Pancreas (tissue), 10 donors: Measurements from ENCODE around the gene NRP1. TPM values are rescaled to one million over a fixed set of nuclear protein-coding genes. Genes with fewer than 3 reads are reported as not detected.

Source experiments
- ATAC-seq, 4 donors: fragments of 200-7000 bp; cut with Tn5 transposase; one replicate each; pipeline versions ENCODE4 v1.8.0 to v1.9.1; 2020; ENCODE audit warnings: mild to moderate bottlenecking in 4 of 4, moderate library complexity in 4 of 4
- DNase-seq, 6 donors: peaks; one replicate each; pipeline ENCODE4 v3.0.0-alpha.2; 2020
- FAIRE-seq: peaks from 2 replicates; lab custom pipeline; 2012; peaks lifted over from hg19 to GRCh38; lab: Jason Lieb, UNC
- H3K27ac ChIP-seq, 4 donors: fragments of 200-600 bp; sonication (generic); 1 replicate in 3 of 4; 2 replicates in 1 of 4; pipeline versions ENCODE4 v1.5.0 to v1.8.0; 2020
- H3K27me3 ChIP-seq, 4 donors: fragments of 200-600 bp; one replicate each; pipeline ENCODE4 v1.8.0; 2021
- H3K36me3 ChIP-seq, 3 donors: fragments of 200-600 bp; sonication (generic) in 1 of 3; one replicate each; pipeline versions ENCODE4 v1.5.0 to v1.8.0; 2020 to 2021
- H3K4me1 ChIP-seq, 3 donors: fragments of 200-600 bp; one replicate each; pipeline ENCODE4 v1.8.0; 2021
- H3K4me3 ChIP-seq, 4 donors: fragments of 200-600 bp; sonication (generic) in 2 of 4; one replicate each; pipeline versions ENCODE4 v1.5.0 to v1.8.0; 2020 to 2021
- H3K9me3 ChIP-seq, 4 donors: fragments of 200-600 bp; one replicate each; pipeline ENCODE4 v1.8.0; 2021
- WGBS, 2 donors: extraction: QIAGEN DNeasy Blood & Tissue Kit; methylation state at CpG; one replicate each; pipeline ENCODE4 v1.1.7; 2013; 5-methylcytosine and 5-hydroxymethylcytosine counted together
- intact Hi-C, 3 donors: fragments of 100-400 bp; cut with DNase I; formaldehyde crosslinking; loops; one replicate each; pipeline versions ENCODE4 v1.11.1 to v1.14.2; 2022
- polyA plus RNA-seq, 2 donors: library from polyadenylated mRNA; stranded (reverse); fragments of 200-250 nt; gene quantifications; one replicate each; pipeline ENCODE4 v1.2.3, GENCODE V29; 2013
- total RNA-seq, 6 donors: library from RNA; stranded (reverse); fragmentation: NEBNext Ultra II Directional in 4 of 6; extraction: Animal tissue kit (Norgen Biotek cat#: 25700) in 4 of 6; gene quantifications; one replicate each; pipeline versions ENCODE4 v1.2.1 to v1.2.4, GENCODE V29; 2021 to 2023
- TF ChIP-seq, protein P1 (sequence below), 4 donors: fragments of 200-600 bp; sonication (generic) in 3 of 4; IDR thresholded peaks; one replicate each; pipeline versions ENCODE4 v1.5.0 to v1.8.0; 2021; ENCODE audit warnings: antibody characterized with exemption in 4 of 4
- donor health status: healthy with polysubstance abuse.
- donor health status: DM: no; HTN: no; CAD: no; lungs with moderate emphysema.
- donor health status: DM: no; HTN: no; CAD: no.
- donor health status: control.
- donor health status: control.
- donor health status: Bipolar disorder and iron deficiency.
- donor health status: DM: yes; HTN: yes; CAD: no.
- donor health status: DM: no; HTN: no; CAD: no.
- donor health status: DM: no; HTN: no; CAD: no.
- donor health status: DM: yes; HTN: yes; CAD: no.

Gene NRP1
- total and polyA plus RNA-seq, 8 donors = 12.0 to 56.4 (median 28.4) TPM

DNA sequence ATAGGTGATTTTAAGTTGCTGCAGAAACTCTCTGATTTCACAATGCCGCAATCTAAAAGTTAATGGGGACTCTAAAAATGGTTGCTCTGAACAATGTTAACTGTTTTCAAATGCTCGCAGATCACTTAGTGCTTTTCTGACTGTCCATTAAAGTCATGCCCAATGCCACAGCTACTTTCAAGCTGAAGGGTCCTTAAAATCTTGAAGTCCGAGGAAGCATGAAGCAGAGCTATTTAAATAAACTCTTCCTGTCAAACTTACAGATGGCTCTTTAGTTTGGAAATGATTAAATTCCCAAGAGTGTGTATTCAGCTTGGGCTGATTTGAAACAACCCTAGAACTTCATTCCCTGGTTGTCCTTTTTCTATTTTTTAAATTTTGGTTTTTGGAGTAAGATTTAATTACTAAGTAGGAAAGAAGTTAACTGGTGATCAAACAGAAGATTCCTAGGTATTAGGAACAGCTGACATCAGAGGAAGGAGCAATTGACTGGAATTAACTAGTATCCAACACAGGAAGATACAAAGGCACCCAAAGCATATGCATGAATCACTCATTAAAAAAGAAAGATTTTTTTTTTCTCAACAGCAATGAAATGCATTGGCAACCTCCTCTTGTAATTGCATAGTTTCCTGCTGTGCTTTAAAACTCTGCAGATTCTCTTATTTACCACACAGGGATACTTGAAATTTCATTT is 105.1 kb downstream of the NRP1 start:
- no peak for DNase-seq
- FAIRE-seq = no peak
- no peaks in the 10 kb centered on the region for H3K27me3 ChIP-seq
- no peaks in the 10 kb centered on the region for H3K4me1 ChIP-seq
- H3K4me3 ChIP-seq = no peak overlapping the region
- H3K36me3 ChIP-seq = peaks cover 0 to 5% (median 0%) of the 10 kb centered on the region in 3 donors
- H3K27ac ChIP-seq = no peak overlapping the region
- no peak for ATAC-seq
- intact Hi-C loops = no loop called here
- WGBS, 2 donors = 83 to 86% methylated on average over 3 of the region's 3 CpGs
- H3K9me3 ChIP-seq = no peaks in the 10 kb centered on the region
- TF ChIP-seq, protein P1, sequence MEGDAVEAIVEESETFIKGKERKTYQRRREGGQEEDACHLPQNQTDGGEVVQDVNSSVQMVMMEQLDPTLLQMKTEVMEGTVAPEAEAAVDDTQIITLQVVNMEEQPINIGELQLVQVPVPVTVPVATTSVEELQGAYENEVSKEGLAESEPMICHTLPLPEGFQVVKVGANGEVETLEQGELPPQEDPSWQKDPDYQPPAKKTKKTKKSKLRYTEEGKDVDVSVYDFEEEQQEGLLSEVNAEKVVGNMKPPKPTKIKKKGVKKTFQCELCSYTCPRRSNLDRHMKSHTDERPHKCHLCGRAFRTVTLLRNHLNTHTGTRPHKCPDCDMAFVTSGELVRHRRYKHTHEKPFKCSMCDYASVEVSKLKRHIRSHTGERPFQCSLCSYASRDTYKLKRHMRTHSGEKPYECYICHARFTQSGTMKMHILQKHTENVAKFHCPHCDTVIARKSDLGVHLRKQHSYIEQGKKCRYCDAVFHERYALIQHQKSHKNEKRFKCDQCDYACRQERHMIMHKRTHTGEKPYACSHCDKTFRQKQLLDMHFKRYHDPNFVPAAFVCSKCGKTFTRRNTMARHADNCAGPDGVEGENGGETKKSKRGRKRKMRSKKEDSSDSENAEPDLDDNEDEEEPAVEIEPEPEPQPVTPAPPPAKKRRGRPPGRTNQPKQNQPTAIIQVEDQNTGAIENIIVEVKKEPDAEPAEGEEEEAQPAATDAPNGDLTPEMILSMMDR (IDR thresholded peaks at IDR 0.05) = no peak

DNA sequence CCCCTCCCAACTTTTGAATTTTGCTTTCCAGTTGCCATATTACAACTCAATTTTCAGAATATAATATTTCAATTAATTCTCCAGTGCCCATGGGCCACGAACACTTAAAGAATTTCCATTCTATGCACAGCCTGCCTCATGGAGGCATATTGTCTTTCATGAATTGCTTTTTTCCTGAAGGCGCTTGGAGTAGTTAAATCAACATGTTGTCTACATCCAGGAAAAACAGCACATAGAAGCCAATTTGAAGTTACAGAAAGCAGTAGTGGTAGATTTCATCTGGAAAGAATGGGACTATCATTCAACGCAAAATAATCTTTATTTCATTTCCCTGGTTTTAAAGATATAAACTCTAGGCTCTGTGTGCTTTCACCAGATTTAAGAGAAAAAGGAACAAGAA is 106.0 kb downstream of the NRP1 start:
- 88 to 89% methylated on average over 3 of the region's 3 CpGs for WGBS, 2 donors
- ATAC-seq = no peak
- intact Hi-C loops = no loop called here

DNA sequence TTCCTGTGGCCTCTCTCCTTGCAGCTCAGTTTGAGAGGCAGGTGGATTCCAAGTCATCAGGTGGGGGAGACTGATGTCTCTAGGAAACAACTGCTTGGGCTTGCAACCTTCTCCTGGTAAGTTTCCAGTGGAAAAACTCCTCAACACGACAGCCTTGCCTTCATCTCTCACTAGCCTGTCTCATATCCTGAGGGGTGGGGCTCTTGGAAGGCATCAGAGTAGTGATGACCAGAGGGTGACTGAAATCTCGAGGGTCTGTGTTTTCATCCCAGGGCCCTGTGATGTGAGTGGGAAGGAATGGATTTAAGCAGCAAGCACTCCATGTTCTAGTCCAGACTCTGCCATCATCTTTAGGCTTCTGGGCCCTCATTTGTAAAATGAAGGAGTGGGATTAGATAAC is 107.0 kb downstream of the NRP1 start:
- H3K36me3 ChIP-seq = peaks cover 0 to 10% (median 0%) of the 10 kb centered on the region in 3 donors
- FAIRE-seq (no peak), DNase-seq (no peak), ATAC-seq (no peak)
- no peak overlapping the region for H3K27ac ChIP-seq
- TF ChIP-seq, protein P1 (IDR thresholded peaks at IDR 0.05) = no peak
- H3K4me3 ChIP-seq = no peak overlapping the region
- 44 to 52% methylated on average over 2 of the region's 2 CpGs for WGBS, 2 donors
- no peaks in the 10 kb centered on the region for H3K9me3 ChIP-seq
- intact Hi-C loops = no loop called here
- H3K4me1 ChIP-seq = no peaks in the 10 kb centered on the region
- H3K27me3 ChIP-seq = no peaks in the 10 kb centered on the region

More for the DNA sequence above, 106.0 kb downstream of the NRP1 start:
- TF ChIP-seq, protein P1 (IDR thresholded peaks at IDR 0.05) = no peak
- peaks cover 0 to 10% (median 0%) of the 10 kb centered on the region in 3 donors for H3K36me3 ChIP-seq
- H3K4me1 ChIP-seq = no peaks in the 10 kb centered on the region
- DNase-seq (no peak), FAIRE-seq (no peak)
- no peak overlapping the region for H3K27ac ChIP-seq
- H3K9me3 ChIP-seq = no peaks in the 10 kb centered on the region
- no peaks in the 10 kb centered on the region for H3K27me3 ChIP-seq
- no peak overlapping the region for H3K4me3 ChIP-seq

DNA sequence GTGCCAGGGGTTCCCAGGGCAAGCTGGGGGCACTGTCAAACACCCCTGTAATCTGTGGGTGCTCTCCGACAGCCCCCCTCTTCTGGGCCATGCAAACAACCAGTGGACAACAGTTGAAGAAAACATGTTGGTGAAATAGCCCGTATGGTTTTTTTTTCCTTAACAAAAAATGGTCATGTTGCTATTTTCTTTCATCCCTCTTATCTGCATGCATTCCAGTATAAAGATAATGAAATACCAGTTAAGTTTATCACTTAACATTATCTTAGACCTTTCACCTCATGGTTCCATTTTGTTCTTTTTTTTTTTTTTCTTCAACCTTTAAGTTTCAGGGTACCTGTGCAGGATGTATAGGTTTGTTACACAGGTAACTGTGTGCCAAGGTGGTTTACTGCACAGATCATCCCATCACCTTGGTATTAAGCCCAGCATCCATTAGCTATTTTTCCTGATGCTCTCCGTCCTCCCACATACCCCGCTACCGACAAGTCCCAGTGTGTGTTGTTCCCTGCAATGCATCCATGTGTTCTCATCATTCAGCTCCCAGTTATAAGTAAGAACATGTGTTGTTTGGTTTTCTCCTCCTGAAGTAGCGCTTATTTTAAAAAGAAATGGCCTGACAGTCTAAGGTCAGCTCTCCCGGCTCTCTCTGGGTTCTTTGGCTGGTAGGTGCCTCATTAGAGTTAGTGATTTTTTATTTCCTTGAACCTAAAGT is 110.1 kb downstream of the NRP1 start:
- Histone ChIP-seq H3K27me3 (no peaks in the 10 kb centered on the region), H3K4me3 (no peak overlapping the region), H3K4me1 (no peaks in the 10 kb centered on the region), H3K36me3 (peaks cover 0 to 10% (median 0%) of the 10 kb centered on the region in 3 donors), H3K27ac (no peak overlapping the region), H3K9me3 (no peaks in the 10 kb centered on the region)
- FAIRE-seq (no peak), DNase-seq (no peak), ATAC-seq (no peak)
- 75 to 81% methylated on average over 7 of the region's 7 CpGs for WGBS, 2 donors
- TF ChIP-seq, protein P1 (IDR thresholded peaks at IDR 0.05) = no peak
- intact Hi-C loops = no loop called here
